WTC11 (cell line): ENCODE data around the gene NCK1. TPM values are rescaled to one million over a fixed set of nuclear protein-coding genes. Genes with fewer than 3 reads are reported as not detected.

Source experiments
- ELF4 ChIP-seq: sonication (generic); formaldehyde crosslinking; IDR thresholded peaks from 2 replicates; pipeline ENCODE4 v1.8.1; 2022; ENCODE audit warnings: low read depth, mild to moderate bottlenecking, moderate library complexity, missing genetic modification reagents
- EMX1 ChIP-seq: fragments of 250-450 bp; sonication (Bioruptor Pico); IDR thresholded peaks from 2 replicates; pipeline ENCODE4 v1.8.0; 2021; ENCODE audit warnings: mild to moderate bottlenecking
- ESRRA ChIP-seq: sonication (generic); formaldehyde crosslinking; IDR thresholded peaks from 2 replicates; pipeline ENCODE4 v1.8.1; 2022; ENCODE audit warnings: mild to moderate bottlenecking, missing genetic modification reagents, borderline replicate concordance
- FOXJ3 ChIP-seq: sonication (generic); formaldehyde crosslinking; IDR thresholded peaks from 2 replicates; pipeline ENCODE4 v1.9.0; 2021; ENCODE audit warnings: missing genetic modification reagents, mild to moderate bottlenecking, borderline replicate concordance
- JUN ChIP-seq: sonication (generic); formaldehyde crosslinking; IDR thresholded peaks from 2 replicates; pipeline ENCODE4 v1.8.0; 2023; ENCODE audit warnings: mild to moderate bottlenecking, missing genetic modification reagents
- MYBL2 ChIP-seq: sonication (generic); formaldehyde crosslinking; IDR thresholded peaks from 2 replicates; pipeline ENCODE4 v1.8.1; 2023; ENCODE audit warnings: mild to moderate bottlenecking, moderate library complexity, missing genetic modification reagents
- NFE2L1 ChIP-seq: sonication (generic); formaldehyde crosslinking; IDR thresholded peaks from 2 replicates; pipeline ENCODE4 v1.8.1; 2023; ENCODE audit warnings: missing genetic modification reagents
- NR3C1 ChIP-seq: sonication (generic); formaldehyde crosslinking; conservative IDR thresholded peaks from 2 replicates; pipeline ENCODE4 v1.8.1; 2023; ENCODE audit warnings: low read depth, mild to moderate bottlenecking, missing genetic modification reagents
- OVOL2 ChIP-seq: fragments of 250-450 bp; sonication (Bioruptor Pico); IDR thresholded peaks from 2 replicates; pipeline ENCODE4 v1.9.0; 2021; ENCODE audit warnings: mild to moderate bottlenecking, borderline replicate concordance
- PRRX2 ChIP-seq: fragments of 250-450 bp; sonication (Bioruptor Pico); IDR thresholded peaks from 2 replicates; pipeline ENCODE4 v1.8.0; 2021; ENCODE audit warnings: mild to moderate bottlenecking
- TP53 ChIP-seq: sonication (generic); formaldehyde crosslinking; IDR thresholded peaks from 2 replicates; pipeline ENCODE4 v1.8.1; 2023; ENCODE audit warnings: mild to moderate bottlenecking, missing genetic modification reagents
- ZNF138 ChIP-seq: sonication (generic); formaldehyde crosslinking; conservative IDR thresholded peaks from 2 replicates; pipeline ENCODE4 v1.8.1; 2022; ENCODE audit warnings: mild to moderate bottlenecking, moderate library complexity, missing genetic modification reagents
- ZNF232 ChIP-seq: sonication (generic); formaldehyde crosslinking; IDR thresholded peaks from 2 replicates; pipeline ENCODE4 v1.8.0; 2022; ENCODE audit warnings: mild to moderate bottlenecking, missing genetic modification reagents
- ZNF396 ChIP-seq: fragments of 250-450 bp; sonication (Bioruptor Pico); IDR thresholded peaks from 2 replicates; pipeline ENCODE4 v1.8.0; 2021; ENCODE audit warnings: mild to moderate bottlenecking, moderate library complexity, borderline replicate concordance
- ZNF416 ChIP-seq: fragments of 250-450 bp; sonication (Bioruptor Pico); IDR thresholded peaks from 2 replicates; pipeline ENCODE4 v1.9.0; 2021; ENCODE audit warnings: mild to moderate bottlenecking, inconsistent platforms
- ZNF423 ChIP-seq: fragments of 250-450 bp; sonication (Bioruptor Pico); IDR thresholded peaks from 2 replicates; pipeline ENCODE4 v2.1.2; 2022; ENCODE audit warnings: mild to moderate bottlenecking, moderate library complexity
- ZNF671 ChIP-seq: fragments of 250-450 bp; sonication (Bioruptor Pico); IDR thresholded peaks from 2 replicates; pipeline ENCODE4 v1.8.0; 2021; ENCODE audit warnings: mild to moderate bottlenecking
- total RNA-seq: library from RNA; stranded (reverse); gene quantifications from 3 replicates; pipeline ENCODE4 v1.2.3, GENCODE V29; 2021
- TF ChIP-seq, protein P1 (sequence below): sonication (generic); formaldehyde crosslinking; IDR thresholded peaks from 2 replicates; pipeline ENCODE4 v1.8.0; 2023; ENCODE audit warnings: mild to moderate bottlenecking, missing genetic modification reagents
- TF ChIP-seq, protein P2 (sequence below): sonication (generic); formaldehyde crosslinking; IDR thresholded peaks from 2 replicates; pipeline ENCODE4 v1.8.0; 2022; ENCODE audit warnings: mild to moderate bottlenecking, missing genetic modification reagents
- TF ChIP-seq, protein P3 (sequence below): fragments of 250-450 bp; sonication (Bioruptor Pico); IDR thresholded peaks from 2 replicates; pipeline ENCODE4 v1.8.0; 2021; ENCODE audit warnings: mild to moderate bottlenecking
- TF ChIP-seq, protein P4 (sequence below): sonication (generic); formaldehyde crosslinking; IDR thresholded peaks from 2 replicates; pipeline ENCODE4 v1.8.1; 2022; ENCODE audit warnings: low read depth, mild to moderate bottlenecking, moderate library complexity, missing genetic modification reagents, borderline replicate concordance
- TF ChIP-seq, protein P5 (sequence below): sonication (generic); formaldehyde crosslinking; IDR thresholded peaks from 2 replicates; pipeline ENCODE4 v1.8.1; 2023; ENCODE audit warnings: mild to moderate bottlenecking, missing genetic modification reagents, moderate library complexity
- TF ChIP-seq, protein P6 (sequence below): sonication (generic); formaldehyde crosslinking; IDR thresholded peaks from 2 replicates; pipeline ENCODE4 v1.8.1; 2023; ENCODE audit warnings: mild to moderate bottlenecking, missing genetic modification reagents
- TF ChIP-seq, protein P7 (sequence below): sonication (generic); formaldehyde crosslinking; IDR thresholded peaks from 2 replicates; pipeline ENCODE4 v1.8.1; 2022; ENCODE audit warnings: mild to moderate bottlenecking, missing genetic modification reagents, moderate library complexity, borderline replicate concordance
- TF ChIP-seq, protein P8 (sequence below): sonication (generic); formaldehyde crosslinking; IDR thresholded peaks from 2 replicates; pipeline ENCODE4 v1.8.1; 2023; ENCODE audit warnings: mild to moderate bottlenecking, missing genetic modification reagents
- TF ChIP-seq, protein P9 (sequence below): fragments of 250-450 bp; sonication (Bioruptor Pico); IDR thresholded peaks from 2 replicates; pipeline ENCODE4 v2.1.2; 2022; ENCODE audit warnings: mild to moderate bottlenecking, moderate library complexity

NCK1 gene
- total RNA-seq, 1 experiment from 2014 or later: 28.9 TPM

DNA sequence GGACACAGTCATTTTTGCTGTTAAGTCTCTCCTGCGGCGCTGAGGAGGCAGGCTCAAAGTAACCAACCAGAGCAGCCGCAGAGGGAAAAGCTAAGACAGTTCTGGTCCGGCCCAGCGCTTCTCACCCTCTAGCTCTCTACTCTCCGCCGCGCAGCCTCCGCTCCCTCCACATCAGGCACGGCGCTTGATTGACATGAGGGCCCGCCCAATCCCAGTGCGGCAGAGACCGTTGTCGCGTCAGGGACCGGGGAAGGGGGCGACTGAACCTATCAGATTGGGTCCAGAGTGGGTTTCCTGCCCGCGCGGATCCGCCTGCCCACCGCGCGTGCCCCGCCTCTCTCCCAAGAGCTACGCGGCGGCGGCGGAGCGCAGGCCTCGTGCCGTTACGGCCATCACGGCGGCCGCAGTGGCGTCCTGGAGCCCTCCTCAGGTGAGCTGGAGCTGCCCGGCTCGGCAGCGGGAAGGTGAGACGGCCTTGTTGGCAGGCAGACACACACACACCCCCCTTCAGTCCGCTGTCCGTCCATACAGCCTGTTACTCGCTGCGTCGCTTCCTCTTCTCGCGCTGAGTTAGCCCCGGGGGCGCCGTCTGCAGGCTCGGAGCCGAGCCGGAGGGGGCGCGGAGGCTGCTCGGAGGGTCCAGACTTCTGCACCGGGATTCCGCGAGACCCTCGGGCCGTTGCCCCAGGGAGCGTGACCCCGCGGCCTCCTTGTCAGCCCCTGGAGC, at the start of gene NCK1 (continued):
- TF ChIP-seq, protein P1, sequence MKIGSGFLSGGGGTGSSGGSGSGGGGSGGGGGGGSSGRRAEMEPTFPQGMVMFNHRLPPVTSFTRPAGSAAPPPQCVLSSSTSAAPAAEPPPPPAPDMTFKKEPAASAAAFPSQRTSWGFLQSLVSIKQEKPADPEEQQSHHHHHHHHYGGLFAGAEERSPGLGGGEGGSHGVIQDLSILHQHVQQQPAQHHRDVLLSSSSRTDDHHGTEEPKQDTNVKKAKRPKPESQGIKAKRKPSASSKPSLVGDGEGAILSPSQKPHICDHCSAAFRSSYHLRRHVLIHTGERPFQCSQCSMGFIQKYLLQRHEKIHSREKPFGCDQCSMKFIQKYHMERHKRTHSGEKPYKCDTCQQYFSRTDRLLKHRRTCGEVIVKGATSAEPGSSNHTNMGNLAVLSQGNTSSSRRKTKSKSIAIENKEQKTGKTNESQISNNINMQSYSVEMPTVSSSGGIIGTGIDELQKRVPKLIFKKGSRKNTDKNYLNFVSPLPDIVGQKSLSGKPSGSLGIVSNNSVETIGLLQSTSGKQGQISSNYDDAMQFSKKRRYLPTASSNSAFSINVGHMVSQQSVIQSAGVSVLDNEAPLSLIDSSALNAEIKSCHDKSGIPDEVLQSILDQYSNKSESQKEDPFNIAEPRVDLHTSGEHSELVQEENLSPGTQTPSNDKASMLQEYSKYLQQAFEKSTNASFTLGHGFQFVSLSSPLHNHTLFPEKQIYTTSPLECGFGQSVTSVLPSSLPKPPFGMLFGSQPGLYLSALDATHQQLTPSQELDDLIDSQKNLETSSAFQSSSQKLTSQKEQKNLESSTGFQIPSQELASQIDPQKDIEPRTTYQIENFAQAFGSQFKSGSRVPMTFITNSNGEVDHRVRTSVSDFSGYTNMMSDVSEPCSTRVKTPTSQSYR: peak; percentile 60
- TF ChIP-seq OVOL2: no peak
- TF ChIP-seq, protein P2, sequence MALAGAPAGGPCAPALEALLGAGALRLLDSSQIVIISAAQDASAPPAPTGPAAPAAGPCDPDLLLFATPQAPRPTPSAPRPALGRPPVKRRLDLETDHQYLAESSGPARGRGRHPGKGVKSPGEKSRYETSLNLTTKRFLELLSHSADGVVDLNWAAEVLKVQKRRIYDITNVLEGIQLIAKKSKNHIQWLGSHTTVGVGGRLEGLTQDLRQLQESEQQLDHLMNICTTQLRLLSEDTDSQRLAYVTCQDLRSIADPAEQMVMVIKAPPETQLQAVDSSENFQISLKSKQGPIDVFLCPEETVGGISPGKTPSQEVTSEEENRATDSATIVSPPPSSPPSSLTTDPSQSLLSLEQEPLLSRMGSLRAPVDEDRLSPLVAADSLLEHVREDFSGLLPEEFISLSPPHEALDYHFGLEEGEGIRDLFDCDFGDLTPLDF: no peak; the same call in 1 of the 2 replicates
- TF ChIP-seq ZNF423 (CRISPR knock-in tag): no peak
- peak; percentile 77 for TF ChIP-seq MYBL2
- TF ChIP-seq ZNF671 (CRISPR knock-in tag): no peak
- TF ChIP-seq TP53 (CRISPR knock-in tag): 0 out of 2 replicates have a peak, but pooled peaks have one; percentile 52
- no peak for TF ChIP-seq ESRRA (CRISPR knock-in tag)
- TF ChIP-seq, protein P3, sequence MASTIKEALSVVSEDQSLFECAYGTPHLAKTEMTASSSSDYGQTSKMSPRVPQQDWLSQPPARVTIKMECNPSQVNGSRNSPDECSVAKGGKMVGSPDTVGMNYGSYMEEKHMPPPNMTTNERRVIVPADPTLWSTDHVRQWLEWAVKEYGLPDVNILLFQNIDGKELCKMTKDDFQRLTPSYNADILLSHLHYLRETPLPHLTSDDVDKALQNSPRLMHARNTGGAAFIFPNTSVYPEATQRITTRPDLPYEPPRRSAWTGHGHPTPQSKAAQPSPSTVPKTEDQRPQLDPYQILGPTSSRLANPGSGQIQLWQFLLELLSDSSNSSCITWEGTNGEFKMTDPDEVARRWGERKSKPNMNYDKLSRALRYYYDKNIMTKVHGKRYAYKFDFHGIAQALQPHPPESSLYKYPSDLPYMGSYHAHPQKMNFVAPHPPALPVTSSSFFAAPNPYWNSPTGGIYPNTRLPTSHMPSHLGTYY (CRISPR knock-in tag): no peak
- no peak for TF ChIP-seq ELF4 (CRISPR knock-in tag)
- no peak for TF ChIP-seq JUN (CRISPR knock-in tag)
- TF ChIP-seq, protein P4, sequence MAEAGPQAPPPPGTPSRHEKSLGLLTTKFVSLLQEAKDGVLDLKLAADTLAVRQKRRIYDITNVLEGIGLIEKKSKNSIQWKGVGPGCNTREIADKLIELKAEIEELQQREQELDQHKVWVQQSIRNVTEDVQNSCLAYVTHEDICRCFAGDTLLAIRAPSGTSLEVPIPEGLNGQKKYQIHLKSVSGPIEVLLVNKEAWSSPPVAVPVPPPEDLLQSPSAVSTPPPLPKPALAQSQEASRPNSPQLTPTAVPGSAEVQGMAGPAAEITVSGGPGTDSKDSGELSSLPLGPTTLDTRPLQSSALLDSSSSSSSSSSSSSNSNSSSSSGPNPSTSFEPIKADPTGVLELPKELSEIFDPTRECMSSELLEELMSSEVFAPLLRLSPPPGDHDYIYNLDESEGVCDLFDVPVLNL (CRISPR knock-in tag): no peak
- TF ChIP-seq, protein P5, sequence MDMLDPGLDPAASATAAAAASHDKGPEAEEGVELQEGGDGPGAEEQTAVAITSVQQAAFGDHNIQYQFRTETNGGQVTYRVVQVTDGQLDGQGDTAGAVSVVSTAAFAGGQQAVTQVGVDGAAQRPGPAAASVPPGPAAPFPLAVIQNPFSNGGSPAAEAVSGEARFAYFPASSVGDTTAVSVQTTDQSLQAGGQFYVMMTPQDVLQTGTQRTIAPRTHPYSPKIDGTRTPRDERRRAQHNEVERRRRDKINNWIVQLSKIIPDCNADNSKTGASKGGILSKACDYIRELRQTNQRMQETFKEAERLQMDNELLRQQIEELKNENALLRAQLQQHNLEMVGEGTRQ (CRISPR knock-in tag): peak; percentile 37; the same call in 1 of the 2 replicates
- no peak for TF ChIP-seq FOXJ3 (CRISPR knock-in tag)
- TF ChIP-seq EMX1: no peak
- no peak for TF ChIP-seq NR3C1
- TF ChIP-seq, protein P6, sequence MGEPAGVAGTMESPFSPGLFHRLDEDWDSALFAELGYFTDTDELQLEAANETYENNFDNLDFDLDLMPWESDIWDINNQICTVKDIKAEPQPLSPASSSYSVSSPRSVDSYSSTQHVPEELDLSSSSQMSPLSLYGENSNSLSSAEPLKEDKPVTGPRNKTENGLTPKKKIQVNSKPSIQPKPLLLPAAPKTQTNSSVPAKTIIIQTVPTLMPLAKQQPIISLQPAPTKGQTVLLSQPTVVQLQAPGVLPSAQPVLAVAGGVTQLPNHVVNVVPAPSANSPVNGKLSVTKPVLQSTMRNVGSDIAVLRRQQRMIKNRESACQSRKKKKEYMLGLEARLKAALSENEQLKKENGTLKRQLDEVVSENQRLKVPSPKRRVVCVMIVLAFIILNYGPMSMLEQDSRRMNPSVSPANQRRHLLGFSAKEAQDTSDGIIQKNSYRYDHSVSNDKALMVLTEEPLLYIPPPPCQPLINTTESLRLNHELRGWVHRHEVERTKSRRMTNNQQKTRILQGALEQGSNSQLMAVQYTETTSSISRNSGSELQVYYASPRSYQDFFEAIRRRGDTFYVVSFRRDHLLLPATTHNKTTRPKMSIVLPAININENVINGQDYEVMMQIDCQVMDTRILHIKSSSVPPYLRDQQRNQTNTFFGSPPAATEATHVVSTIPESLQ: no peak
- TF ChIP-seq, protein P7, sequence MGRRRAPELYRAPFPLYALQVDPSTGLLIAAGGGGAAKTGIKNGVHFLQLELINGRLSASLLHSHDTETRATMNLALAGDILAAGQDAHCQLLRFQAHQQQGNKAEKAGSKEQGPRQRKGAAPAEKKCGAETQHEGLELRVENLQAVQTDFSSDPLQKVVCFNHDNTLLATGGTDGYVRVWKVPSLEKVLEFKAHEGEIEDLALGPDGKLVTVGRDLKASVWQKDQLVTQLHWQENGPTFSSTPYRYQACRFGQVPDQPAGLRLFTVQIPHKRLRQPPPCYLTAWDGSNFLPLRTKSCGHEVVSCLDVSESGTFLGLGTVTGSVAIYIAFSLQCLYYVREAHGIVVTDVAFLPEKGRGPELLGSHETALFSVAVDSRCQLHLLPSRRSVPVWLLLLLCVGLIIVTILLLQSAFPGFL: no peak
- TF ChIP-seq, protein P8, sequence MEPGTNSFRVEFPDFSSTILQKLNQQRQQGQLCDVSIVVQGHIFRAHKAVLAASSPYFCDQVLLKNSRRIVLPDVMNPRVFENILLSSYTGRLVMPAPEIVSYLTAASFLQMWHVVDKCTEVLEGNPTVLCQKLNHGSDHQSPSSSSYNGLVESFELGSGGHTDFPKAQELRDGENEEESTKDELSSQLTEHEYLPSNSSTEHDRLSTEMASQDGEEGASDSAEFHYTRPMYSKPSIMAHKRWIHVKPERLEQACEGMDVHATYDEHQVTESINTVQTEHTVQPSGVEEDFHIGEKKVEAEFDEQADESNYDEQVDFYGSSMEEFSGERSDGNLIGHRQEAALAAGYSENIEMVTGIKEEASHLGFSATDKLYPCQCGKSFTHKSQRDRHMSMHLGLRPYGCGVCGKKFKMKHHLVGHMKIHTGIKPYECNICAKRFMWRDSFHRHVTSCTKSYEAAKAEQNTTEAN: peak; percentile 82
- TF ChIP-seq NFE2L1 (CRISPR knock-in tag): no peak; the same call in 1 of the 2 replicates
- no peak for TF ChIP-seq ZNF416 (CRISPR knock-in tag)
- TF ChIP-seq, protein P9, sequence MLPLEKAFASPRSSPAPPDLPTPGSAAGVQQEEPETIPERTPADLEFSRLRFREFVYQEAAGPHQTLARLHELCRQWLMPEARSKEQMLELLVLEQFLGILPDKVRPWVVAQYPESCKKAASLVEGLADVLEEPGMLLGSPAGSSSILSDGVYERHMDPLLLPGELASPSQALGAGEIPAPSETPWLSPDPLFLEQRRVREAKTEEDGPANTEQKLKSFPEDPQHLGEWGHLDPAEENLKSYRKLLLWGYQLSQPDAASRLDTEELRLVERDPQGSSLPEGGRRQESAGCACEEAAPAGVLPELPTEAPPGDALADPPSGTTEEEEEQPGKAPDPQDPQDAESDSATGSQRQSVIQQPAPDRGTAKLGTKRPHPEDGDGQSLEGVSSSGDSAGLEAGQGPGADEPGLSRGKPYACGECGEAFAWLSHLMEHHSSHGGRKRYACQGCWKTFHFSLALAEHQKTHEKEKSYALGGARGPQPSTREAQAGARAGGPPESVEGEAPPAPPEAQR (CRISPR knock-in tag): no peak
- TF ChIP-seq ZNF232: peak; percentile 75; the same call in 1 of the 2 replicates
- TF ChIP-seq ZNF138 (CRISPR knock-in tag): no peak
- TF ChIP-seq PRRX2 (CRISPR knock-in tag): no peak
- no peak for TF ChIP-seq ZNF396 (CRISPR knock-in tag)
